ENCODE data around the gene ATP1B3.

ATP1B3 gene

DNA sequence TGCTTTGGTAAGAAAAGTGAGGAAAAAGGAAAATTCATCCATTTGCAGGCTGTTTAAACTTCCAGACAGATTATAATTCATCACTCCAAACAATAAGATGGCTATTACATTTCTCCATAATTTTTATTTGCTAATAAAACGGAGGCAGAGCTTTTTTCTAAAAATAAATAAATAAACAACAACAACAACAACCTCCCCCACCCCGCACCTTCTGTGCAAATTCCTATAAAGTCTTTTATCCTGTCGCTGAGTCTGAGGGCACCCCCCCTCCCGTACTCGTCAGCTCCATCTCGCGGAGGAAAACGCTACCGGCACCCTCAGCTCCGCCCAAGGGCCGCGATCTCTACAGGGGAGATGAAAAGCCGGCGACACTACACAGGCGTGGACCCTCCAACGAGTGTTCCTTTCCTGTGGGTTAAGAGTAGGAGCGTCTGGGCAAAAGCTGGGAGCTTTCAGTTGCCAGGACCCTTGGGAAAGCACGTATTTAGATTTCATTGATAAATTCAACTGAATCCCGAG is 1.0 kb upstream of the ATP1B3 start (continued):
- TF ChIP-seq, protein P1, sequence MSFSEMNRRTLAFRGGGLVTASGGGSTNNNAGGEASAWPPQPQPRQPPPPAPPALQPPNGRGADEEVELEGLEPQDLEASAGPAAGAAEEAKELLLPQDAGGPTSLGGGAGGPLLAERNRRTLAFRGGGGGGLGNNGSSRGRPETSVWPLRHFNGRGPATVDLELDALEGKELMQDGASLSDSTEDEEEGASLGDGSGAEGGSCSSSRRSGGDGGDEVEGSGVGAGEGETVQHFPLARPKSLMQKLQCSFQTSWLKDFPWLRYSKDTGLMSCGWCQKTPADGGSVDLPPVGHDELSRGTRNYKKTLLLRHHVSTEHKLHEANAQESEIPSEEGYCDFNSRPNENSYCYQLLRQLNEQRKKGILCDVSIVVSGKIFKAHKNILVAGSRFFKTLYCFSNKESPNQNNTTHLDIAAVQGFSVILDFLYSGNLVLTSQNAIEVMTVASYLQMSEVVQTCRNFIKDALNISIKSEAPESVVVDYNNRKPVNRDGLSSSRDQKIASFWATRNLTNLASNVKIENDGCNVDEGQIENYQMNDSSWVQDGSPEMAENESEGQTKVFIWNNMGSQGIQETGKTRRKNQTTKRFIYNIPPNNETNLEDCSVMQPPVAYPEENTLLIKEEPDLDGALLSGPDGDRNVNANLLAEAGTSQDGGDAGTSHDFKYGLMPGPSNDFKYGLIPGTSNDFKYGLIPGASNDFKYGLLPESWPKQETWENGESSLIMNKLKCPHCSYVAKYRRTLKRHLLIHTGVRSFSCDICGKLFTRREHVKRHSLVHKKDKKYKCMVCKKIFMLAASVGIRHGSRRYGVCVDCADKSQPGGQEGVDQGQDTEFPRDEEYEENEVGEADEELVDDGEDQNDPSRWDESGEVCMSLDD (tag by site-specific recombination; IDR thresholded peaks at IDR 0.05) = no peak
- TF ChIP-seq, protein P2, sequence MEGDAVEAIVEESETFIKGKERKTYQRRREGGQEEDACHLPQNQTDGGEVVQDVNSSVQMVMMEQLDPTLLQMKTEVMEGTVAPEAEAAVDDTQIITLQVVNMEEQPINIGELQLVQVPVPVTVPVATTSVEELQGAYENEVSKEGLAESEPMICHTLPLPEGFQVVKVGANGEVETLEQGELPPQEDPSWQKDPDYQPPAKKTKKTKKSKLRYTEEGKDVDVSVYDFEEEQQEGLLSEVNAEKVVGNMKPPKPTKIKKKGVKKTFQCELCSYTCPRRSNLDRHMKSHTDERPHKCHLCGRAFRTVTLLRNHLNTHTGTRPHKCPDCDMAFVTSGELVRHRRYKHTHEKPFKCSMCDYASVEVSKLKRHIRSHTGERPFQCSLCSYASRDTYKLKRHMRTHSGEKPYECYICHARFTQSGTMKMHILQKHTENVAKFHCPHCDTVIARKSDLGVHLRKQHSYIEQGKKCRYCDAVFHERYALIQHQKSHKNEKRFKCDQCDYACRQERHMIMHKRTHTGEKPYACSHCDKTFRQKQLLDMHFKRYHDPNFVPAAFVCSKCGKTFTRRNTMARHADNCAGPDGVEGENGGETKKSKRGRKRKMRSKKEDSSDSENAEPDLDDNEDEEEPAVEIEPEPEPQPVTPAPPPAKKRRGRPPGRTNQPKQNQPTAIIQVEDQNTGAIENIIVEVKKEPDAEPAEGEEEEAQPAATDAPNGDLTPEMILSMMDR (tag by site-specific recombination; IDR thresholded peaks at IDR 0.05) = 0 out of 2 replicates have a peak, but pooled peaks have one; percentile 58
- TF ChIP-seq SP7 (tag by site-specific recombination; IDR thresholded peaks at IDR 0.05) (no peak), ZNF777 (tag by site-specific recombination; IDR thresholded peaks at IDR 0.05; ENCODE audit: borderline replicate concordance) (no peak), ZNF610 (tag by site-specific recombination; IDR thresholded peaks at IDR 0.05; ENCODE audit: borderline replicate concordance) (no peak), ZNF155 (tag by site-specific recombination; IDR thresholded peaks at IDR 0.05) (no peak), ZNF138 (tag by site-specific recombination; IDR thresholded peaks at IDR 0.05; ENCODE audit: borderline replicate concordance) (no peak), ZNF350 (tag by site-specific recombination; IDR thresholded peaks at IDR 0.05) (no peak), ZNF654 (tag by site-specific recombination; IDR thresholded peaks at IDR 0.05; ENCODE audit: low read depth) (peak; percentile 40), EGR2 (tag by site-specific recombination; IDR thresholded peaks at IDR 0.05; ENCODE audit: low read depth) (no peak), HOXA7 (CRISPR knock-in tag; IDR thresholded peaks at IDR 0.05; ENCODE audit: borderline replicate concordance) (no peak), ZNF585B (tag by site-specific recombination; IDR thresholded peaks at IDR 0.05) (no peak)
- TF ChIP-seq, protein P3, sequence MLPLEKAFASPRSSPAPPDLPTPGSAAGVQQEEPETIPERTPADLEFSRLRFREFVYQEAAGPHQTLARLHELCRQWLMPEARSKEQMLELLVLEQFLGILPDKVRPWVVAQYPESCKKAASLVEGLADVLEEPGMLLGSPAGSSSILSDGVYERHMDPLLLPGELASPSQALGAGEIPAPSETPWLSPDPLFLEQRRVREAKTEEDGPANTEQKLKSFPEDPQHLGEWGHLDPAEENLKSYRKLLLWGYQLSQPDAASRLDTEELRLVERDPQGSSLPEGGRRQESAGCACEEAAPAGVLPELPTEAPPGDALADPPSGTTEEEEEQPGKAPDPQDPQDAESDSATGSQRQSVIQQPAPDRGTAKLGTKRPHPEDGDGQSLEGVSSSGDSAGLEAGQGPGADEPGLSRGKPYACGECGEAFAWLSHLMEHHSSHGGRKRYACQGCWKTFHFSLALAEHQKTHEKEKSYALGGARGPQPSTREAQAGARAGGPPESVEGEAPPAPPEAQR (tag by site-specific recombination; IDR thresholded peaks at IDR 0.05) = no peak
- TF ChIP-seq, protein P4, sequence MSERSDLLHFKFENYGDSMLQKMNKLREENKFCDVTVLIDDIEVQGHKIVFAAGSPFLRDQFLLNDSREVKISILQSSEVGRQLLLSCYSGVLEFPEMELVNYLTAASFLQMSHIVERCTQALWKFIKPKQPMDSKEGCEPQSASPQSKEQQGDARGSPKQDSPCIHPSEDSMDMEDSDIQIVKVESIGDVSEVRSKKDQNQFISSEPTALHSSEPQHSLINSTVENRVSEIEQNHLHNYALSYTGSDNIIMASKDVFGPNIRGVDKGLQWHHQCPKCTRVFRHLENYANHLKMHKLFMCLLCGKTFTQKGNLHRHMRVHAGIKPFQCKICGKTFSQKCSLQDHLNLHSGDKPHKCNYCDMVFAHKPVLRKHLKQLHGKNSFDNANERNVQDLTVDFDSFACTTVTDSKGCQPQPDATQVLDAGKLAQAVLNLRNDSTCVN (tag by site-specific recombination; optimal IDR thresholded peaks at IDR 0.05) = peak; percentile 17
- TF ChIP-seq, protein P5, sequence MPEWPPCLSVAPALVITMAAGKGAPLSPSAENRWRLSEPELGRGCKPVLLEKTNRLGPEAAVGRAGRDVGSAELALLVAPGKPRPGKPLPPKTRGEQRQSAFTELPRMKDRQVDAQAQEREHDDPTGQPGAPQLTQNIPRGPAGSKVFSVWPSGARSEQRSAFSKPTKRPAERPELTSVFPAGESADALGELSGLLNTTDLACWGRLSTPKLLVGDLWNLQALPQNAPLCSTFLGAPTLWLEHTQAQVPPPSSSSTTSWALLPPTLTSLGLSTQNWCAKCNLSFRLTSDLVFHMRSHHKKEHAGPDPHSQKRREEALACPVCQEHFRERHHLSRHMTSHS (tag by site-specific recombination; IDR thresholded peaks at IDR 0.05) = no peak
- TF ChIP-seq, protein P6, sequence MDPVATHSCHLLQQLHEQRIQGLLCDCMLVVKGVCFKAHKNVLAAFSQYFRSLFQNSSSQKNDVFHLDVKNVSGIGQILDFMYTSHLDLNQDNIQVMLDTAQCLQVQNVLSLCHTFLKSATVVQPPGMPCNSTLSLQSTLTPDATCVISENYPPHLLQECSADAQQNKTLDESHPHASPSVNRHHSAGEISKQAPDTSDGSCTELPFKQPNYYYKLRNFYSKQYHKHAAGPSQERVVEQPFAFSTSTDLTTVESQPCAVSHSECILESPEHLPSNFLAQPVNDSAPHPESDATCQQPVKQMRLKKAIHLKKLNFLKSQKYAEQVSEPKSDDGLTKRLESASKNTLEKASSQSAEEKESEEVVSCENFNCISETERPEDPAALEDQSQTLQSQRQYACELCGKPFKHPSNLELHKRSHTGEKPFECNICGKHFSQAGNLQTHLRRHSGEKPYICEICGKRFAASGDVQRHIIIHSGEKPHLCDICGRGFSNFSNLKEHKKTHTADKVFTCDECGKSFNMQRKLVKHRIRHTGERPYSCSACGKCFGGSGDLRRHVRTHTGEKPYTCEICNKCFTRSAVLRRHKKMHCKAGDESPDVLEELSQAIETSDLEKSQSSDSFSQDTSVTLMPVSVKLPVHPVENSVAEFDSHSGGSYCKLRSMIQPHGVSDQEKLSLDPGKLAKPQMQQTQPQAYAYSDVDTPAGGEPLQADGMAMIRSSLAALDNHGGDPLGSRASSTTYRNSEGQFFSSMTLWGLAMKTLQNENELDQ (tag by site-specific recombination; IDR thresholded peaks at IDR 0.05; ENCODE audit: low read depth) = no peak
- TF ChIP-seq, protein P7, sequence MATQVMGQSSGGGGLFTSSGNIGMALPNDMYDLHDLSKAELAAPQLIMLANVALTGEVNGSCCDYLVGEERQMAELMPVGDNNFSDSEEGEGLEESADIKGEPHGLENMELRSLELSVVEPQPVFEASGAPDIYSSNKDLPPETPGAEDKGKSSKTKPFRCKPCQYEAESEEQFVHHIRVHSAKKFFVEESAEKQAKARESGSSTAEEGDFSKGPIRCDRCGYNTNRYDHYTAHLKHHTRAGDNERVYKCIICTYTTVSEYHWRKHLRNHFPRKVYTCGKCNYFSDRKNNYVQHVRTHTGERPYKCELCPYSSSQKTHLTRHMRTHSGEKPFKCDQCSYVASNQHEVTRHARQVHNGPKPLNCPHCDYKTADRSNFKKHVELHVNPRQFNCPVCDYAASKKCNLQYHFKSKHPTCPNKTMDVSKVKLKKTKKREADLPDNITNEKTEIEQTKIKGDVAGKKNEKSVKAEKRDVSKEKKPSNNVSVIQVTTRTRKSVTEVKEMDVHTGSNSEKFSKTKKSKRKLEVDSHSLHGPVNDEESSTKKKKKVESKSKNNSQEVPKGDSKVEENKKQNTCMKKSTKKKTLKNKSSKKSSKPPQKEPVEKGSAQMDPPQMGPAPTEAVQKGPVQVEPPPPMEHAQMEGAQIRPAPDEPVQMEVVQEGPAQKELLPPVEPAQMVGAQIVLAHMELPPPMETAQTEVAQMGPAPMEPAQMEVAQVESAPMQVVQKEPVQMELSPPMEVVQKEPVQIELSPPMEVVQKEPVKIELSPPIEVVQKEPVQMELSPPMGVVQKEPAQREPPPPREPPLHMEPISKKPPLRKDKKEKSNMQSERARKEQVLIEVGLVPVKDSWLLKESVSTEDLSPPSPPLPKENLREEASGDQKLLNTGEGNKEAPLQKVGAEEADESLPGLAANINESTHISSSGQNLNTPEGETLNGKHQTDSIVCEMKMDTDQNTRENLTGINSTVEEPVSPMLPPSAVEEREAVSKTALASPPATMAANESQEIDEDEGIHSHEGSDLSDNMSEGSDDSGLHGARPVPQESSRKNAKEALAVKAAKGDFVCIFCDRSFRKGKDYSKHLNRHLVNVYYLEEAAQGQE (tag by site-specific recombination; IDR thresholded peaks at IDR 0.05) = no peak
- TF ChIP-seq, protein P8, sequence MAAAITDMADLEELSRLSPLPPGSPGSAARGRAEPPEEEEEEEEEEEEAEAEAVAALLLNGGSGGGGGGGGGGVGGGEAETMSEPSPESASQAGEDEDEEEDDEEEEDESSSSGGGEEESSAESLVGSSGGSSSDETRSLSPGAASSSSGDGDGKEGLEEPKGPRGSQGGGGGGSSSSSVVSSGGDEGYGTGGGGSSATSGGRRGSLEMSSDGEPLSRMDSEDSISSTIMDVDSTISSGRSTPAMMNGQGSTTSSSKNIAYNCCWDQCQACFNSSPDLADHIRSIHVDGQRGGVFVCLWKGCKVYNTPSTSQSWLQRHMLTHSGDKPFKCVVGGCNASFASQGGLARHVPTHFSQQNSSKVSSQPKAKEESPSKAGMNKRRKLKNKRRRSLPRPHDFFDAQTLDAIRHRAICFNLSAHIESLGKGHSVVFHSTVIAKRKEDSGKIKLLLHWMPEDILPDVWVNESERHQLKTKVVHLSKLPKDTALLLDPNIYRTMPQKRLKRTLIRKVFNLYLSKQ (tag by site-specific recombination; IDR thresholded peaks at IDR 0.05; ENCODE audit: borderline replicate concordance) = no peak
- TF ChIP-seq, protein P9, sequence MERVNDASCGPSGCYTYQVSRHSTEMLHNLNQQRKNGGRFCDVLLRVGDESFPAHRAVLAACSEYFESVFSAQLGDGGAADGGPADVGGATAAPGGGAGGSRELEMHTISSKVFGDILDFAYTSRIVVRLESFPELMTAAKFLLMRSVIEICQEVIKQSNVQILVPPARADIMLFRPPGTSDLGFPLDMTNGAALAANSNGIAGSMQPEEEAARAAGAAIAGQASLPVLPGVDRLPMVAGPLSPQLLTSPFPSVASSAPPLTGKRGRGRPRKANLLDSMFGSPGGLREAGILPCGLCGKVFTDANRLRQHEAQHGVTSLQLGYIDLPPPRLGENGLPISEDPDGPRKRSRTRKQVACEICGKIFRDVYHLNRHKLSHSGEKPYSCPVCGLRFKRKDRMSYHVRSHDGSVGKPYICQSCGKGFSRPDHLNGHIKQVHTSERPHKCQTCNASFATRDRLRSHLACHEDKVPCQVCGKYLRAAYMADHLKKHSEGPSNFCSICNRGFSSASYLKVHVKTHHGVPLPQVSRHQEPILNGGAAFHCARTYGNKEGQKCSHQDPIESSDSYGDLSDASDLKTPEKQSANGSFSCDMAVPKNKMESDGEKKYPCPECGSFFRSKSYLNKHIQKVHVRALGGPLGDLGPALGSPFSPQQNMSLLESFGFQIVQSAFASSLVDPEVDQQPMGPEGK (tag by site-specific recombination; IDR thresholded peaks at IDR 0.05) = peak; percentile 41
